ENCODE measurements around the gene LINGO3. TPM values are rescaled to one million over a fixed set of nuclear protein-coding genes. Genes with fewer than 3 reads are reported as not detected.

LINGO3 gene
- total and polyA plus RNA-seq, 2 donors (not counting 1 experiment from before 2014, with no cell fraction given): 1.1 to 3.9 TPM

- H3K36me3 ChIP-seq (replicated peaks in 1 of 2; ENCODE audit: control extremely low read depth in 1 of 2, control insufficient read depth in 1 of 2, extremely low read depth in 1 of 2, insufficient read depth in 2 of 2, low read length in 1 of 2): peaks cover 0 to 35% of the 10 kb centered on the region in 2 experiments
- no peak for ATAC-seq (ENCODE audit: low read depth)
- peaks cover 54% of the 10 kb centered on the region for H3K4me1 Mint-ChIP-seq
- H3K4me2 ChIP-seq (replicated peaks; ENCODE audit: low read depth, low read length, poor library complexity, severe bottlenecking): peak overlapping the region; percentile 99
- TF ChIP-seq EZH2 (IDR thresholded peaks at IDR 0.05; ENCODE audit: borderline replicate concordance, insufficient read depth, low read depth, low read length, poor library complexity, severe bottlenecking): no peak
- TF ChIP-seq CTCF (IDR thresholded peaks at IDR 0.05): no peak
- H3K27me3 Mint-ChIP-seq: no peaks in the 10 kb centered on the region
- peak overlapping the region; percentile 73 to 100 (median 99) for H3K4me3 ChIP-seq (ENCODE audit: control extremely low read depth in 1 of 5, extremely low read depth in 1 of 5, insufficient read depth in 1 of 5, low read depth in 2 of 5, low read length in 4 of 5)
- peak overlapping the region; percentile 89 for H3K4me3 Mint-ChIP-seq
- ChIA-PET CTCF (interaction anchor here (0.7 to 7.5 kb wide), 12 partner anchors 11 to 382 kb away, joined by 3 to 66 read pairs (median 7); partner anchors contain the start of genes AMH, JSRP1 and PLEKHJ1), POLR2A (interaction anchor here (0.5 to 10.8 kb wide), 13 partner anchors 10 to 455 kb away, joined by 3 to 134 read pairs (median 3); partner anchors contain the start of genes JSRP1, PLEKHJ1 and SF3A2)
- H2AFZ ChIP-seq (ENCODE audit: insufficient read depth, low read depth, low read length, poor library complexity, severe bottlenecking): no peak overlapping the region
- peak overlapping the region; percentile 79 to 84 for H3K27ac ChIP-seq (ENCODE audit: low read length in 2 of 2)
- H4K20me1 ChIP-seq (ENCODE audit: control insufficient read depth, insufficient read depth, low read length, poor library complexity, severe bottlenecking): peaks cover 70% of the 10 kb centered on the region
- no peaks in the 10 kb centered on the region for H3K9me3 Mint-ChIP-seq (ENCODE audit: insufficient read depth)
- intact Hi-C loops (cut with micrococcal nuclease): loop anchor here (2.0 to 10.0 kb wide), 2 partner anchors 61 to 203 kb away; partner anchors contain the start of gene GADD45B
- whole genome bisulfite sequencing (ENCODE audit: insufficient coverage): 26% methylated on average over 43 of the region's 43 CpGs
- H3K4me1 ChIP-seq (ENCODE audit: control insufficient read depth in 2 of 2, insufficient read depth in 2 of 2, low read length in 2 of 2): peaks cover 46 to 56% of the 10 kb centered on the region in 2 donors
- peak overlapping the region; percentile 95 for H3K27ac Mint-ChIP-seq
- no peaks in the 10 kb centered on the region for H3K27me3 ChIP-seq (replicated peaks in 1 of 4; ENCODE audit: control extremely low read depth in 1 of 4, control insufficient read depth in 3 of 4, insufficient read depth in 4 of 4, low read length in 3 of 4)
- peak; percentile 66 for DNase-seq
- peaks cover 78% of the 10 kb centered on the region for H3K79me2 ChIP-seq (ENCODE audit: control insufficient read depth, insufficient read depth, low read length)
- H3K9me3 ChIP-seq (ENCODE audit: control extremely low read depth in 1 of 3, control insufficient read depth in 2 of 3, insufficient read depth in 1 of 3, low read length in 2 of 3): no peaks in the 10 kb centered on the region
- peak overlapping the region; percentile 99 for H3K9ac ChIP-seq (ENCODE audit: low read length)
Observed at GRCh38 chr19:2271234-2272103, 36.5 kb downstream of the LINGO3 start.
